GM18520 (cell line): ENCODE data around the gene MTR.
"Not testable (repeated sequence)": the region's sequence is repeated elsewhere in the genome, so short reads cannot be mapped to it uniquely, and the experiment has no call there.

ENCODE experiments used
- ATAC-seq: cut with Tn5 transposase; IDR thresholded peaks from one replicate; pipeline ENCODE4 v1.9.1; 2021; ENCODE audit not compliant: unreplicated experiment

The MTR gene

DNA sequence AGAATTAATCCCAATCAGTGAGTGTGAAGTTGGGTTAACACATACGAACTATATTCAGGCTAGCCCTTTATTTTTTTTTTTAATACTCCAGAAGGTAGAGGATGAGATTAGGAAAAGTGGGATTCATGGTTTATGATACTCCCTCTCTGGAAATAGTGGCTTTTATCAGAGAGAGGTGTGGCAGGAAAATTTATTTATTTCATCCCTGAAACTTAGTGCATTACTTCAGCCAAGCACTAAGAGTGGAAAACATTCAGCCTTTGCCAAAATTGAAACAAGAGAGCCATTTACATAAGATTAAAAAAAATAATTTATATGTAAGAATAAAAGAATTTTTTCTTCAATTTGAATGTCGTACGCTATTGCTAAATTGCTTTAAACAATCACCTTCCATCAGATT, 35.0 kb downstream of the MTR start:
- ATAC-seq, result no peak

DNA sequence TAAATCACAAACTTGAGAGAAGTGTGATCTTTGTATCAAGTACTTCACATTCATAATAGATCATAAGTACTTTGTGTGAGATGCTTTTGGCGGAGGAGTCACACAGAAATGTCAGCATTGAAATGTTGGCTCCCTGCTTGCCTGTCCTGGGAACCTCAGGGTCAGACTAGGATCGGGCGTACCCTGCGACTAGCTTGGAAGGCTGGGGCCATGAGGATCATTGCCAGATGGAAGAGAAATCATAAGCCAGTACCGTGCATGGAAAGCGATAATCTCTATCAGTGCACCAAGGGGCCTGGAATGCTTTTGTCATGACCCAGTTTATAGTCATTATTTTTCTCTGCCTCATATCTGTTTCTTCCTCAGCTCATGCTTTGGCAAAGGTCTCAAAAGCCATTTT, 35.5 kb downstream of the MTR start:
- ATAC-seq, result no peak

GRCh38 chr1:236833575-236833974, 38.5 kb downstream of the MTR start:
- ATAC-seq, result no peak

GRCh38 chr1:236834876-236835275, 39.8 kb downstream of the MTR start:
- ATAC-seq, result no peak

DNA sequence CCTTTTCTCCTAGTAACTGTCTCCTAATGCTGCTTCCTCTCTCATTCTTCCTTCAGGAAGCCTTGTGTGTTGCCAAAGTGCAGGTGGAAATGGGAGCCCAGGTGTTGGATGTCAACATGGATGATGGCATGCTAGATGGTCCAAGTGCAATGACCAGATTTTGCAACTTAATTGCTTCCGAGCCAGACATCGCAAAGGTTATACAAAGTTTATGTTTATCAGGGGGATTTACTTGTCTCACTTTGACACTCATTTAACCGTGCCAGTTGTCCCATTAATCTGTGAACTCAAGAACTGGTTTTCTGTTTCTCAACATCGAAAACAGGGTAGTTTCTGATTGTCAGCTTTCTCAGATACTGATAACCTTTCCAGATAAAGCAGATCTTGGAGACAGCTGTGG, 40.4 kb downstream of the MTR start:
- no peak for ATAC-seq

GRCh38 chr1:236836157-236836556, 41.1 kb downstream of the MTR start:
- ATAC-seq, result no peak

GRCh38 chr1:236837115-236837514, 42.0 kb downstream of the MTR start:
- no peak for ATAC-seq

- no peak for ATAC-seq
Measured at GRCh38 chr1:236837897-236838296, 42.8 kb downstream of the MTR start.

DNA sequence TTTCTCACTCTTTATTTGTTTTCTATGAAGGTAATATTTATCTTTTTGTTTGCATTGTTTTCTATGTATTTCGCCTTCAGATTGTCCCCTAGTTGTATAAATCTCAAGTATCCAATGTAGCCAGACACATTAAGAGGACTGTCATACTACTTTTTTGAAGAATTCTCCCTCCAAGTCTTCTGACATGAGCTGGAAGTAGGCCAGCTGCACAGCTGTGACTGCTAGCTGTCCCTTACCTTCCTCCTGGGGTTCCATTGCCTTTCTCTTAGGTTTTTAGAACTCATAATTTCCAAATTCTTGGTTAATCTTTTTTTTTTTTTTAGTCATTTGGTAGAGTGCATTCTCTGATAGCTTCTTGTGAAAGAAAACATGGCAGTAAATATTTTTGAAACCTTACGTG, 46.2 kb downstream of the MTR start:
- no peak for ATAC-seq

- ATAC-seq, result no peak
Measured at GRCh38 chr1:236844499-236845271, 49.6 kb downstream of the MTR start.

DNA sequence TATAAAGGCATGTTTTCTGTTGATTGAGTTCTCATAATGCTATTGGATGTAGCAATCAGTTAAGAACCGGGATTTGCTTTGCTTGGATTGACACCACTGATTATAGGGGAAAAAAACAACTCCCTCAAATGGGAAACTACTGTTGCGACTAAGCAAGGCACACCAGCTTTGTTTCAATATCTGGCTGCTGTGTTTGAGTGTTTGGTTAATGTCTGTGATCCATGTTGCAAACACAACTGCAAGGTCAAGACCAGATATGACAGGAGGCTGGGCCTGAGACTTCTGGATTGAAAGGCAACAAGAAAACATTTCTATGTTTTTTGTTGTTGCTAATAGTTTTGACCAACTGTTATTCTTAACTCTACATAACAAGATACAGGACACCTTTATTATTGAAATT, 50.7 kb downstream of the MTR start:
- no peak for ATAC-seq

- no peak for ATAC-seq
Measured at GRCh38 chr1:236848274-236848923, 53.3 kb downstream of the MTR start.

DNA sequence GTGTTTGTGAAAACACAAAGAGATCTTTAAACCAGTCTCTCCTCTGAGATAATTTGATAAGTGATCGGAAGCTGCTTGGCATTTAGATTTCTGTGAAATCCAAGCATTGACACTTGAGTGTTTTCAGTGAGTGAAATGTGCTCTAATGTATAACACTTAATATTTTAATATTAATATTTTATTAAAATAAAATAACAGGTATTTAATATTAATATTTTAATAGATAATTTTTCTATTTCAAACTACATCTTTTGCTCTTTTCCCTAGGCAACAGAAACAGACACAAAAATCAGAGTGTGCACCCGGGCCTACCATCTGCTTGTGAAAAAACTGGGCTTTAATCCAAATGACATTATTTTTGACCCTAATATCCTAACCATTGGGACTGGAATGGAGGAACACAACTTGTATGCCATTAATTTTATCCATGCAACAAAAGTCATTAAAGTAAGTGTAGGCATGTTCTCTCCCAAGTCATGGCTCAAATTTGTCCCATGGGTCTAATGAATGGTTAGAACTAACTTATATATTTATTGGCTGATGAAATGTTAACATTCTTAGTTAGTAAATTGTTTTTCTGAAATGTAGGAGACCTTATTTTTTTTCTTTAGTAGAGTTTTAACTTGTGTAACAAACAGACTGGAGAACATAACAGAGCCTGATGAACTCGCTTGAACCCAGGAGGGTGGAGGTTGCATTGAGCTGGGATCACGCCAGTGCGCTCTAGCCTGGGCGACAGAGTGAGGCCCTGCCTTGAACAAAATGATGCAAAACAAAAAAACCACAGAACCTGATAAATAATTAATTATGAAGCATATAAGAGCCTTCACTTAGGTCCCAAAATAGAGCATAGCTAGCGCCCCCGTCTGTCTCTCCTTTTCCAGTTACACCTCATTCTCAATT, 55.2 kb downstream of the MTR start:
- ATAC-seq, result no peak

GRCh38 chr1:236851871-236852270, 56.8 kb downstream of the MTR start:
- no peak for ATAC-seq

DNA sequence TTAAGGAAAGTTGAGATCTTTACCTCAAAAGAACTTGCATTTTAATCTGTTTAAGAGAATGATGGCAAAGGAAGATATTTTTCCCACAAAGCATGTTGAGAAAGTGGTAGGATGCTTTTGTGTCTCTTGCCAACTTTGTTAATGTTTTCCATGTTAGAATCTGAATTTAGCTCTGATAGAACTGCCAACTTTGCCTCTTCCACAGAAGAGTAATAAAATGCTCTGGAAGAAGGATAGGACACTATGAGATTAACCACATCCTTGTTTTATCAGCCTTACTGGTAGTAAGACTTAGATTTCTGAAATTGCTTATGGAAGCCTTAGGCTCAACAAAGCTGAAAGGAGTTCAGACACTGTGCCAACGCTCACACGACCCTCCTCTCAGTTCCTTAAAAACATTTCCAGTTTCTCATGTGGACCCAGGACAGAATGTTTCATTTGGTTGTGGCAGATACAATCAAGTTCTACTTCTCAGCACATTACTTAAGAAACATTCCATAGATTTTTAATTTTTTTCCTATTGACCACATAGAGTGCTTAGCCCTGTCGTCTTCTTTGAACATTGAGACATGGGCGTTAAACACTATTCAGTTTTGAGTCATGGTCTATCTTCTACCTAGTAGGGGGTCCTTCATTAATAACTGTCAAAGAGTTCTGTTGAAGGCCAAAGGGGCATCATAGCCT, 59.0 kb downstream of the MTR start:
- ATAC-seq, result no peak

- ATAC-seq, result no peak
Measured at GRCh38 chr1:236854605-236854983, 59.5 kb downstream of the MTR start.

- ATAC-seq, result not testable (repeated sequence)
Measured at GRCh38 chr1:236856649-236857048, 61.6 kb downstream of the MTR start.

- ATAC-seq, result no peak
Measured at GRCh38 chr1:236858165-236858564, 63.1 kb downstream of the MTR start.

- ATAC-seq, result no peak
Measured at GRCh38 chr1:236860101-236860500, 65.0 kb downstream of the MTR start.

DNA sequence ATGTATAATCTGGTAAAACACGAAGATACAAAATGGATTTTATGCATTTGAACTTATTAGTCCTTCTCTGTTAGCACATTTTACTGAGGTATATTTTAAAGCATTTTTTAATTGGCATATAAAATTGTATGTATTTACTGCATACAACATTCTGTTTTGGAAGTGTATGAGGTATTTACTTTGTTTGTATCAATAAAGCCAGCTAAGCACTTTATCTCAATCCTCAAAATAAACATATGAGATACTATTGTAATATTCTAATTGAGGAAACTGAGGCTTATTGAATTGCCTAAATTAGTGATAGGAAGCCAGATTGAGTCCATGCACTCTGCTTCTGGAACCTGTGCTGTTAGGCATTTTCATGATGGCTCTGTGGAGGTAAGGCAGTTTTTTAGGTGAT, 65.6 kb downstream of the MTR start:
- no peak for ATAC-seq

- ATAC-seq, result no peak
Measured at GRCh38 chr1:236861560-236862218, 66.6 kb downstream of the MTR start.
